Measurements from ENCODE around the gene CRYBB1.

- TF ChIP-seq CTCF (IDR thresholded peaks at IDR 0.05) = no peak
- no peak for TF ChIP-seq POLR2A (IDR thresholded peaks at IDR 0.05)
- TF ChIP-seq POLR2AphosphoS5 (IDR thresholded peaks at IDR 0.05) = no peak
These were observed 20.8 kb downstream of the CRYBB1 start for GRCh38 chr22:26597026-26597425.
